Ectodermal cell (in vitro differentiated cells): Measurements from ENCODE around the gene RACK1.

ENCODE experiments used
- H3K27ac ChIP-seq: 2 replicates; pipeline ENCODE4 v1.7.0; 2013; ENCODE audit warnings: mild to moderate bottlenecking, low read depth, low read length; ENCODE audit not compliant: insufficient read depth, poor library complexity, severe bottlenecking
- H3K27me3 ChIP-seq: 2 replicates; pipeline ENCODE4 v1.7.0; 2013; ENCODE audit warnings: mild to moderate bottlenecking, low read length; ENCODE audit not compliant: insufficient read depth, control insufficient read depth, poor library complexity, severe bottlenecking
- H3K36me3 ChIP-seq: one replicate; pipeline ENCODE4 v1.7.0; 2013; ENCODE audit warnings: low read length; ENCODE audit not compliant: control insufficient read depth, insufficient read depth
- H3K4me1 ChIP-seq: one replicate; pipeline ENCODE4 v1.7.0; 2013; ENCODE audit warnings: low read length; ENCODE audit not compliant: control insufficient read depth, insufficient read depth
- H3K4me3 ChIP-seq: 2 replicates; pipeline ENCODE4 v1.7.0; 2013; ENCODE audit warnings: low read depth, low read length, control low read depth; ENCODE audit not compliant: insufficient read depth
- H3K9me3 ChIP-seq: 2 replicates; pipeline ENCODE4 v1.7.0; 2013; ENCODE audit warnings: mild to moderate bottlenecking, low read length, moderate library complexity; ENCODE audit not compliant: control insufficient read depth
- WGBS, 2 experiments: methylation state at CpG; one replicate each; pipeline ENCODE4 v1.1.7; 2013; ENCODE audit warnings: missing lambda C conversion rate in 2 of 2; 5-methylcytosine and 5-hydroxymethylcytosine counted together

Gene RACK1

DNA sequence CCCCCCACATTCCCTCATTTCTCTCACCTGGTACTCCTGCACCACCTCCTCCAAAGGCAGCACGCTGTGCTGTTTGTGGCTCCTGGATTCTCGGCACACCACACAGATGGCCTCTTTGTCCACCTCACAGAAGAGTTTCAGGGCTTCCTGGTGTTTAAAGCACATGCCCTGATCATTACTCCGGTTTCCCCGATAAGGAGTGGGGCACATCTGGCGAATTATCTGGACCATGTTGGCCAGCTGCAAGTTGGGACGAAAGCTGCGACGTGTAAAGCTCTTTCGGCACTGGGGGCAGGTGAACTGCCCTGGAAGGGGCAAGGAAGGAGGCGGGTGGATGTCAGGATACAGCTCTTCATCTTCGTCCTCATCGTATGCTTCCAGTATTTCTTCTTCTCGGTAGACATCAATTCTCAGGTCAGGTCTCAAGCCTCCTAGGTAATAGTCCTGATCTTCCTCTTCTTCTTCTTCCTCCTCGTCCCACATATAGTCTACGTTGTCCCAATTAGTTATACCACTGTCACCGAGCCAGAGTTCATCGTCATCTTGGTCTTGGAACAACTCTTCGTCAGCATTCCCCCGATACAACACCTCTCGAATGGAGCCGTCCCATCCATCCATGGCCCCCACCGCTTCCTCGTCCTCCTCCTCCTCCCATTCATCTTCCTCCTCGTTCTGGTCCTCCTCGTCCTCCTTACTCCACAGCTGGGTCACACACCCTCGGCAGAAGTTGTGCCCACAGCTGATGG lies 16.4 kb upstream of the RACK1 start:
- Histone ChIP-seq H3K4me3 (peak overlapping the region; percentile 93), H3K9me3 (no peaks in the 10 kb centered on the region), H3K36me3 (peaks cover 8% of the 10 kb centered on the region), H3K27me3 (no peaks in the 10 kb centered on the region), H3K4me1 (peaks cover 12% of the 10 kb centered on the region), H3K27ac (peak overlapping the region; percentile 70)
- 6 to 7% methylated on average over 26 of the region's 26 CpGs for WGBS, 2 experiments

GRCh38 chr5:181259283-181259682 lies 15.6 kb upstream of the RACK1 start:
- H3K36me3 ChIP-seq = peaks cover 9% of the 10 kb centered on the region
- H3K4me1 ChIP-seq = peaks cover 8% of the 10 kb centered on the region
- peak overlapping the region; percentile 93 for H3K4me3 ChIP-seq
- H3K9me3 ChIP-seq = no peaks in the 10 kb centered on the region
- no peak overlapping the region for H3K27ac ChIP-seq
- H3K27me3 ChIP-seq = no peaks in the 10 kb centered on the region
- 63 to 72% methylated on average over 2 of the region's 2 CpGs for WGBS, 2 experiments

DNA sequence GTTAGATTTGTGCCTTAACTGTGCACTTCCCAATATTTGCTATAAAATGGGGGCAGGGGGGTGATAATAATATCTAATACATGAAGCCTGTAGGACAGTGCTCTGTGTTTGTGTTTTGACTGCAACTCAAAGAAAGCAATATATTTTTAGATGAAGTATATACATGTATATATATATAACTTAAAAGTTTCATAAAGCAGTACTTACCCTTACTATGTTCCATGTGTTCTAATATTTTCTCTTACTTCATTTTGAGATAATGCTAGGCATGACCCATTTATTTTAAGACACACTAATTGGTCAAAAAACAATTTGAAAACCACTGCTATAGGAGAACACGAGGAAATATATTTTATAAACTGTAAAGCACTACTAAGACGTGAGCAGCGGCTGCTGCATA lies 14.9 kb upstream of the RACK1 start:
- Histone ChIP-seq H3K36me3 (peaks cover 9% of the 10 kb centered on the region), H3K4me3 (no peak overlapping the region), H3K9me3 (no peaks in the 10 kb centered on the region), H3K27ac (no peak overlapping the region), H3K27me3 (no peaks in the 10 kb centered on the region), H3K4me1 (peaks cover 8% of the 10 kb centered on the region)
- 83 to 86% methylated on average over 3 of the region's 3 CpGs for WGBS, 2 experiments

- Histone ChIP-seq H3K36me3 (peaks cover 9% of the 10 kb centered on the region), H3K27me3 (no peaks in the 10 kb centered on the region), H3K4me3 (no peak overlapping the region), H3K27ac (no peak overlapping the region), H3K4me1 (peaks cover 8% of the 10 kb centered on the region), H3K9me3 (no peaks in the 10 kb centered on the region)
- 95% methylated on average over 7 of the region's 7 CpGs for WGBS, 2 experiments
Measured at GRCh38 chr5:181255836-181256578, 12.3 kb upstream of the RACK1 start.

DNA sequence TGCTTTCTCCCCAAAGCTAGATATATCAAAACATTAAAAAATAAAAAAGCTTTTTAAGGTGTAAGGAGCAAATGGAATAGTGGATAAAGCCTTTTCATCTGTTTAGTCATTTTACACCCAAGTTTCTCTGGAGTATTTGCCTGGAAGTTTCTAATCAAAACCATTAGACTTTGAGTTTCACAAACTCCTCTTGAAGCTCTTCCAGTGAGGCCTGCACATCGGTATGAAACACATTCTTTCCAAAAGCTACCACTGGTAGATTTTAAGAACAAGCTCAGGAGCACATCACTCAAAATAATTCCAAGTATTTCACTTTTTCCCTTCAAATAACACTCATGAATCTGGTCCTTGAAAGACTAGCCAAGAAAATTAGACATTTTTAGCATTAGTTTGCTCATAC lies 11.6 kb upstream of the RACK1 start:
- H3K4me3 ChIP-seq = no peak overlapping the region
- H3K27ac ChIP-seq = no peak overlapping the region
- H3K9me3 ChIP-seq = no peaks in the 10 kb centered on the region
- H3K36me3 ChIP-seq = peaks cover 9% of the 10 kb centered on the region
- WGBS, 2 experiments = 89 to 97% methylated on average over 1 of the region's 1 CpG
- H3K4me1 ChIP-seq = peaks cover 8% of the 10 kb centered on the region
- H3K27me3 ChIP-seq = no peaks in the 10 kb centered on the region

- WGBS, 2 experiments = 79 to 93% methylated on average over 4 of the region's 4 CpGs
- Histone ChIP-seq H3K27ac (no peak overlapping the region), H3K36me3 (peaks cover under 1% of the 10 kb centered on the region), H3K27me3 (no peaks in the 10 kb centered on the region), H3K4me1 (peaks cover 7% of the 10 kb centered on the region), H3K9me3 (no peaks in the 10 kb centered on the region), H3K4me3 (peak overlapping the region; percentile 84)
Measured at GRCh38 chr5:181248277-181248676, 4.6 kb upstream of the RACK1 start.

- WGBS, 2 experiments = 0% methylated on average over 55 of the region's 55 CpGs
- peak overlapping the region; percentile 84 for H3K4me3 ChIP-seq
Measured at GRCh38 chr5:181246276-181247049, 2.8 kb upstream of the RACK1 start.

GRCh38 chr5:181245427-181246275 lies 1.9 kb upstream of the RACK1 start:
- Histone ChIP-seq H3K4me1 (peaks cover 12% of the 10 kb centered on the region), H3K27ac (no peak overlapping the region), H3K36me3 (peaks cover 17% of the 10 kb centered on the region), H3K4me3 (peak overlapping the region; percentile 84), H3K27me3 (no peaks in the 10 kb centered on the region), H3K9me3 (no peaks in the 10 kb centered on the region)
- WGBS, 2 experiments = 32 to 33% methylated on average over 34 of the region's 34 CpGs

More at GRCh38 chr5:181246276-181247049, 2.8 kb upstream of the RACK1 start:
- H3K27me3 ChIP-seq = no peaks in the 10 kb centered on the region
- peak overlapping the region; percentile 74 for H3K27ac ChIP-seq
- peaks cover 9% of the 10 kb centered on the region for H3K36me3 ChIP-seq
- H3K9me3 ChIP-seq = no peaks in the 10 kb centered on the region
- H3K4me1 ChIP-seq = peaks cover 12% of the 10 kb centered on the region

- Histone ChIP-seq H3K9me3 (no peaks in the 10 kb centered on the region), H3K27me3 (no peaks in the 10 kb centered on the region), H3K4me3 (peak overlapping the region; percentile 91), H3K4me1 (peaks cover 6% of the 10 kb centered on the region), H3K27ac (peak overlapping the region; percentile 95), H3K36me3 (peaks cover 37% of the 10 kb centered on the region)
- 0% methylated on average over 25 of the region's 25 CpGs for WGBS, 2 experiments
Measured at GRCh38 chr5:181243018-181243563, 615 bp downstream of the RACK1 start.
